Measurements from ENCODE around the gene INPP5D.

The INPP5D gene

GRCh38 chr2:233119123-233119522, 59.0 kb downstream of the INPP5D start:
- TF ChIP-seq MAX (IDR thresholded peaks at IDR 0.05) = no peak
- no peak for TF ChIP-seq CEBPB (IDR thresholded peaks at IDR 0.05)
- no peak for TF ChIP-seq ZBTB7A (IDR thresholded peaks at IDR 0.05; ENCODE audit: low read depth)
- TF ChIP-seq CREB1 (IDR thresholded peaks at IDR 0.05; ENCODE audit: low read depth) = no peak
- TF ChIP-seq TEAD4 (IDR thresholded peaks at IDR 0.05) = no peak
- TF ChIP-seq YY1 (IDR thresholded peaks at IDR 0.05; ENCODE audit: low read depth) = no peak
- no peak for TF ChIP-seq TCF12 (IDR thresholded peaks at IDR 0.05; ENCODE audit: low read depth)
- TF ChIP-seq RAD21 (IDR thresholded peaks at IDR 0.05; ENCODE audit: low read depth) = no peak
- TF ChIP-seq USF1 (IDR thresholded peaks at IDR 0.05) = no peak
- no peak for TF ChIP-seq NFIC (IDR thresholded peaks at IDR 0.05)

DNA sequence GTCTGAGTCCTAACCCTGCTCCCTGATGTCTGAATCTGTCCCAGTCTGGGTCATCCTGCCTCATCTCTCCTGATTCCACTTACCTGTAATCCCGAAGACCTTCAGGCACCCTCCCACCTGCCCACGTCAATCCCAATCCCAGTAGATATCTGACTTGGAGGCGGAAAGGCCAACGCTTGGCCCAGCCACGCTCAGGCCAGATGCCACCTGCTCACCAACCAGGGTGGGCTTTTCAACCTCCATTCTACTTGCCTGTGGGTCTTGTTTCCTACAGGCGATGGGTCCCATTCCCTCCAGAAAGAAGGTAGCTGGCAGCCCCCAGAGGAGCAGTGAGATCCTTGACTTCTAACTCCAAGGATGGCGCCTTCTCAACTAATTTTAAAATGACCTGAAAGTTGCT, 59.7 kb downstream of the INPP5D start:
- TF ChIP-seq YY1 (IDR thresholded peaks at IDR 0.05; ENCODE audit: low read depth) (no peak), TAF1 (IDR thresholded peaks at IDR 0.05; ENCODE audit: low read depth) (no peak), EP300 (IDR thresholded peaks at IDR 0.05; ENCODE audit: borderline replicate concordance) (no peak), NFIC (IDR thresholded peaks at IDR 0.05) (no peak), USF1 (IDR thresholded peaks at IDR 0.05) (no peak), CEBPB (IDR thresholded peaks at IDR 0.05) (no peak), RAD21 (IDR thresholded peaks at IDR 0.05; ENCODE audit: low read depth) (no peak), ZBTB7A (IDR thresholded peaks at IDR 0.05; ENCODE audit: low read depth) (no peak), TCF12 (IDR thresholded peaks at IDR 0.05; ENCODE audit: low read depth) (no peak), CREB1 (IDR thresholded peaks at IDR 0.05; ENCODE audit: low read depth) (no peak), EGR1 (IDR thresholded peaks at IDR 0.05) (no peak), MAX (IDR thresholded peaks at IDR 0.05) (no peak), FOXM1 (IDR thresholded peaks at IDR 0.05; ENCODE audit: borderline replicate concordance, low read depth) (no peak)
- TF ChIP-seq, protein P1, sequence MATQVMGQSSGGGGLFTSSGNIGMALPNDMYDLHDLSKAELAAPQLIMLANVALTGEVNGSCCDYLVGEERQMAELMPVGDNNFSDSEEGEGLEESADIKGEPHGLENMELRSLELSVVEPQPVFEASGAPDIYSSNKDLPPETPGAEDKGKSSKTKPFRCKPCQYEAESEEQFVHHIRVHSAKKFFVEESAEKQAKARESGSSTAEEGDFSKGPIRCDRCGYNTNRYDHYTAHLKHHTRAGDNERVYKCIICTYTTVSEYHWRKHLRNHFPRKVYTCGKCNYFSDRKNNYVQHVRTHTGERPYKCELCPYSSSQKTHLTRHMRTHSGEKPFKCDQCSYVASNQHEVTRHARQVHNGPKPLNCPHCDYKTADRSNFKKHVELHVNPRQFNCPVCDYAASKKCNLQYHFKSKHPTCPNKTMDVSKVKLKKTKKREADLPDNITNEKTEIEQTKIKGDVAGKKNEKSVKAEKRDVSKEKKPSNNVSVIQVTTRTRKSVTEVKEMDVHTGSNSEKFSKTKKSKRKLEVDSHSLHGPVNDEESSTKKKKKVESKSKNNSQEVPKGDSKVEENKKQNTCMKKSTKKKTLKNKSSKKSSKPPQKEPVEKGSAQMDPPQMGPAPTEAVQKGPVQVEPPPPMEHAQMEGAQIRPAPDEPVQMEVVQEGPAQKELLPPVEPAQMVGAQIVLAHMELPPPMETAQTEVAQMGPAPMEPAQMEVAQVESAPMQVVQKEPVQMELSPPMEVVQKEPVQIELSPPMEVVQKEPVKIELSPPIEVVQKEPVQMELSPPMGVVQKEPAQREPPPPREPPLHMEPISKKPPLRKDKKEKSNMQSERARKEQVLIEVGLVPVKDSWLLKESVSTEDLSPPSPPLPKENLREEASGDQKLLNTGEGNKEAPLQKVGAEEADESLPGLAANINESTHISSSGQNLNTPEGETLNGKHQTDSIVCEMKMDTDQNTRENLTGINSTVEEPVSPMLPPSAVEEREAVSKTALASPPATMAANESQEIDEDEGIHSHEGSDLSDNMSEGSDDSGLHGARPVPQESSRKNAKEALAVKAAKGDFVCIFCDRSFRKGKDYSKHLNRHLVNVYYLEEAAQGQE (IDR thresholded peaks at IDR 0.05; ENCODE audit: low read depth) = no peak

DNA sequence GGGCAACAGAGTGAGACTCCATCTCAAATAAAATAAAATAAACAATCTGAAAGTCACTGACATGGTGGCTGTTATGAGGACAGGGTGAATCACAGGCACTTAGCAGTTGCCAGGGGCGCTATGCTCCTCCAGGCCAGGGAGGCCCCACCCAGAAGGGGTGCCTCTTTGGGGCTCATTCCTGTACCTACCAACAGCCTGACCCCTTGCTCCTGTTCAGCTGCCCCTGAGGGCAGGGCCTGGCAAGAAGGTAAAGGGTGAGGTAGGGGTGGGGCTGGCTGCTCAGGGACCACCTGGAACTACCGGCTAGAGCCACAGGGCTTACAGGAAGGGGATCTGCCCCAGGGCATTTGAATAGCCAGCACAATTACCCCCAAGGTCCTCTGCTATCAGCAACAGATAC, 60.3 kb downstream of the INPP5D start:
- TF ChIP-seq NFIC (IDR thresholded peaks at IDR 0.05) (no peak), YY1 (IDR thresholded peaks at IDR 0.05; ENCODE audit: low read depth) (no peak)

- TF ChIP-seq CEBPB (IDR thresholded peaks at IDR 0.05) = no peak
- TF ChIP-seq EGR1 (IDR thresholded peaks at IDR 0.05) = no peak
- no peak for TF ChIP-seq TCF12 (IDR thresholded peaks at IDR 0.05; ENCODE audit: low read depth)
- TF ChIP-seq, protein P1 (IDR thresholded peaks at IDR 0.05; ENCODE audit: low read depth) = no peak
- TF ChIP-seq NFIC (IDR thresholded peaks at IDR 0.05) = no peak
- no peak for TF ChIP-seq CREB1 (IDR thresholded peaks at IDR 0.05; ENCODE audit: low read depth)
- TF ChIP-seq USF1 (IDR thresholded peaks at IDR 0.05) = no peak
- TF ChIP-seq TEAD4 (IDR thresholded peaks at IDR 0.05) = no peak
- TF ChIP-seq ZBTB7A (IDR thresholded peaks at IDR 0.05; ENCODE audit: low read depth) = no peak
- no peak for TF ChIP-seq MAX (IDR thresholded peaks at IDR 0.05)
- no peak for TF ChIP-seq RAD21 (IDR thresholded peaks at IDR 0.05; ENCODE audit: low read depth)
Measured at GRCh38 chr2:233121856-233122255, 61.7 kb downstream of the INPP5D start.

GRCh38 chr2:233122541-233122940, 62.4 kb downstream of the INPP5D start:
- TF ChIP-seq CREB1 (IDR thresholded peaks at IDR 0.05; ENCODE audit: low read depth) = no peak
- no peak for TF ChIP-seq USF1 (IDR thresholded peaks at IDR 0.05)
- TF ChIP-seq ZBTB7A (IDR thresholded peaks at IDR 0.05; ENCODE audit: low read depth) = no peak
- no peak for TF ChIP-seq RAD21 (IDR thresholded peaks at IDR 0.05; ENCODE audit: low read depth)
- TF ChIP-seq EP300 (IDR thresholded peaks at IDR 0.05; ENCODE audit: borderline replicate concordance) = no peak
- TF ChIP-seq FOXM1 (IDR thresholded peaks at IDR 0.05; ENCODE audit: borderline replicate concordance, low read depth) = no peak
- TF ChIP-seq EGR1 (IDR thresholded peaks at IDR 0.05) = no peak
